DND-41 (cell line): Measurements from ENCODE around the gene GPR132.
"Not testable (repeated sequence)": the region's sequence is repeated elsewhere in the genome, so short reads cannot be mapped to it uniquely, and the experiment has no call there.

Experiments used
- EZH2 ChIP-seq: IDR thresholded peaks from 3 replicates; pipeline ENCODE4 v1.6.1; 2012; ENCODE audit warnings: borderline replicate concordance, low read depth, mild to moderate bottlenecking, moderate library complexity, low read length, inconsistent platforms; ENCODE audit not compliant: severe bottlenecking
- TF ChIP-seq, protein P1 (sequence below): IDR thresholded peaks from 2 replicates; pipeline ENCODE4 v1.5.1; 2012; ENCODE audit warnings: borderline replicate concordance, low read length, moderate library complexity, mild to moderate bottlenecking; ENCODE audit not compliant: poor library complexity, severe bottlenecking; ENCODE audit errors: extremely low read depth

DNA sequence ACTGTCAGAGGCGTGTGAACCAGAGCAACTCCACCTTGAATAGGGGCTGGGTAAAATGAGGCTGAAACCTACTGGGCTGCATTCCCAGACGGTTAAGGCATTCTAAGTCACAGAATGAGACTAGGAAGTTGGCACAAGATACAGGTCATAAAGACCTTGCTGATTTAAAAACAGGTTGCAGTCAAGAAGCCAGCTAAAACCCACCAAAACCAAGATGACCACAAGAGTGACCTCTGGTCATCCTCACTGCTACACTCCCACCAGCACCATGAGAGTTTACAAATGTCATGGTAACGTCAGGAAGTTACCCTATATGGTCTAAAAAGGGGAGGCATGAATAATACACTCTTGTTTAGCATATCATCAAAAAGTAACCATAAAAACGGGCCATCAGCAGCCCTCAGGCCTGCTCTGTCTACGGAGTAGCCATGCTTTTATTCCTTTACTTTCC lies 32.8 kb downstream of the GPR132 start:
- TF ChIP-seq, protein P1, sequence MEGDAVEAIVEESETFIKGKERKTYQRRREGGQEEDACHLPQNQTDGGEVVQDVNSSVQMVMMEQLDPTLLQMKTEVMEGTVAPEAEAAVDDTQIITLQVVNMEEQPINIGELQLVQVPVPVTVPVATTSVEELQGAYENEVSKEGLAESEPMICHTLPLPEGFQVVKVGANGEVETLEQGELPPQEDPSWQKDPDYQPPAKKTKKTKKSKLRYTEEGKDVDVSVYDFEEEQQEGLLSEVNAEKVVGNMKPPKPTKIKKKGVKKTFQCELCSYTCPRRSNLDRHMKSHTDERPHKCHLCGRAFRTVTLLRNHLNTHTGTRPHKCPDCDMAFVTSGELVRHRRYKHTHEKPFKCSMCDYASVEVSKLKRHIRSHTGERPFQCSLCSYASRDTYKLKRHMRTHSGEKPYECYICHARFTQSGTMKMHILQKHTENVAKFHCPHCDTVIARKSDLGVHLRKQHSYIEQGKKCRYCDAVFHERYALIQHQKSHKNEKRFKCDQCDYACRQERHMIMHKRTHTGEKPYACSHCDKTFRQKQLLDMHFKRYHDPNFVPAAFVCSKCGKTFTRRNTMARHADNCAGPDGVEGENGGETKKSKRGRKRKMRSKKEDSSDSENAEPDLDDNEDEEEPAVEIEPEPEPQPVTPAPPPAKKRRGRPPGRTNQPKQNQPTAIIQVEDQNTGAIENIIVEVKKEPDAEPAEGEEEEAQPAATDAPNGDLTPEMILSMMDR, result not testable (repeated sequence)
- TF ChIP-seq EZH2, result not testable (repeated sequence)
